Activated naive CD4-positive, alpha-beta T cell treated with anti-CD3 and anti-CD28 coated beads for 36 hours (primary cell): ENCODE measurements around the gene AKR1C3. TPM values are rescaled to one million over a fixed set of nuclear protein-coding genes. Genes with fewer than 3 reads are reported as not detected.
A peak's percentile ranks its signal among the peaks of the same experiment; 100 is the strongest.
"Not testable (repeated sequence)": the region's sequence is repeated elsewhere in the genome, so short reads cannot be mapped to it uniquely, and the experiment has no call there.

ENCODE experiments used
- CTCF ChIA-PET: fragments of 350-600 bp; sonication (Branson Sonifier 250); formaldehyde crosslinking; loops from one replicate; lab custom pipeline; 2021; ENCODE audit warnings: antibody characterized with exemption; lab: Charles Lee
- DNase-seq: peaks from one replicate; pipeline ENCODE4 v3.0.0-alpha.2; 2020
- H3K27ac Mint-ChIP-seq: one replicate; pipeline ENCODE4 v1.8.0; 2021; ENCODE audit warnings: mild to moderate bottlenecking, mixed read lengths
- H3K27me3 Mint-ChIP-seq: one replicate; pipeline ENCODE4 v1.8.0; 2021; ENCODE audit warnings: low read depth, mixed read lengths
- H3K36me3 Mint-ChIP-seq: one replicate; pipeline ENCODE4 v1.8.0; 2021; ENCODE audit warnings: low read depth, mixed read lengths
- H3K4me1 Mint-ChIP-seq: one replicate; pipeline ENCODE4 v1.8.0; 2021; ENCODE audit warnings: low read depth, mixed read lengths
- H3K4me3 Mint-ChIP-seq: one replicate; pipeline ENCODE4 v1.8.0; 2021; ENCODE audit warnings: mild to moderate bottlenecking, moderate library complexity, mixed read lengths
- H3K9me3 Mint-ChIP-seq: one replicate; pipeline ENCODE4 v1.8.0; 2021; ENCODE audit warnings: mixed read lengths
- intact Hi-C: fragments of 100-400 bp; cut with micrococcal nuclease; formaldehyde crosslinking; loops from one replicate; pipeline ENCODE4 v1.15.1; 2023
- total RNA-seq, 2 experiments: library from RNA; stranded (reverse); gene quantifications; one replicate each; pipeline ENCODE4 v1.2.3, GENCODE V29; 2021

Gene AKR1C3
- under 1 TPM; 0.33 to 0.47 TPM for total RNA-seq

DNA sequence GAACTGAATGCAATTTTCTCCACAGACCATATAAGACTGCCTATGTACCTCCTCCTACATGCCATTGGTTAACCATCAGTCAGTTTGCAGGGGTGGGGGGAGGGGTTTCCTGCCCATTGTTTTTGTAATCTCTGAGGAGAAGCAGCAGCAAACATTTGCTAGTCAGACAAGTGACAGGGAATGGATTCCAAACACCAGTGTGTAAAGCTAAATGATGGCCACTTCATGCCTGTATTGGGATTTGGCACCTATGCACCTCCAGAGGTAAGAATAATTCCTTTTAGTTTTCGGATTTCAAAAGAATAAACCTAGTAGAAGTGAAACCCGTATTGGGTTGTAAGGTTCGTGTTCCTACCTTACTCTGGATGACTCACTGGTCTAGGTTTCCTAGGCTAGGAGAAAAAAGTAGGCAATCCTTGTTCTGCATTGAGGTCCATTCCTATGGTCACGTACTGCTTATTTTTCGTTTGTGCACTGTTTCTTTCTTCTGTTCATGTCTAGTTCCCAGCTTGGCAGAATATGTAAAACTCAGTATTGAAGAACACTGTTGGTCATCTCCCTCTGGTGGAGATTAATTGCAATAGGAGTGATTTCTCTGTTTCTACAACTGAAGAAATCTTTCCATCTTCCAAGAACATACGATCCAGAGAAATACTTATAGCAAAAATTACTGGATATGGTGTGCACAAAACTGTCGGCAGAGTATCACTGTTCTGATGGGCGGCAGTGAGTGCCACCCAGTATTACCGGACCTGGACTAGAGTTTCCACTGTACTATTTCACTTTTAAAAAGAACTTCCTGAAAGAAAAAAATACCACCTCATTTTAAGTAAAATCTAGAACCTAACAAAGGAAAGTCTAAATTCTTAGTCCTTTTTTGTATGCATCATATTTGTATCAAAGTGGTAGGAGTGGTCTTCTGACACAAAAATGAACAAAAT, at the start of gene AKR1C3:
TSS of gene AKR1C3 (plus strand) at position 150 of the 941 bp plus-strand sequence. CDS start at position 181, 31 bp downstream.
- no peaks in the 10 kb centered on the region for H3K36me3 Mint-ChIP-seq
- CTCF ChIA-PET = interaction anchor here (0.7 to 0.9 kb wide), 2 partner anchors 280 to 307 kb away, joined by 3 to 4 read pairs; no protein-coding TSS in a partner anchor
- H3K4me1 Mint-ChIP-seq = peaks cover 9% of the 10 kb centered on the region
- H3K27me3 Mint-ChIP-seq = peaks cover 2% of the 10 kb centered on the region
- peak within 1 kb of the TSS; percentile 55 for H3K4me3 Mint-ChIP-seq
- H3K9me3 Mint-ChIP-seq = peaks cover 4% of the 10 kb centered on the region
- intact Hi-C loops = loop anchor here (1.0 to 5.0 kb wide), 4 partner anchors 188 to 338 kb away; no protein-coding TSS in a partner anchor
- no peak within 1 kb of the TSS for H3K27ac Mint-ChIP-seq
- no peak for DNase-seq

DNA sequence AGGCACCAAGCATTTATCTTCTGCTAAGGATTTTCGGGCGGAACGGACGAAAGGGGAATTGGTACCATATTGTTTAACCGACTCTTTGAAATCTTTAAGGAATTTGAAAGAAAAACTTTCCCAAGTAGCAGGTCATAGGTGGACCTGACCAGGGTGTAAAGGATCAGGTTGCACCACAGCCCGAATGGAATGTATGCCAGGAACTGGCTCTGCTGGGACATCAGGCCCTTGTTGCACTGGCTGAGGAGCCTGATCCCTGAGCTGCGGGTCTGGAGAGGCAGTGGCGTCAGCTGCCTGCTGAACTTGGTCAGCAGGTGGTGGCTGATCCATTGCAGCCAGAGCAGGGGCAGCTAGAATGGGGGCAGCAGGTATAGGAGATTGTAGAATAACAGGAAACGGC, 49.1 kb upstream of the AKR1C3 start:
- intact Hi-C loops = no loop called here
- Mint-ChIP-seq H3K27me3 (no peaks in the 10 kb centered on the region), H3K4me1 (no peaks in the 10 kb centered on the region), H3K9me3 (no peaks in the 10 kb centered on the region), H3K27ac (no peak overlapping the region), H3K36me3 (no peaks in the 10 kb centered on the region), H3K4me3 (no peak overlapping the region)
- CTCF ChIA-PET = no interaction called here
- DNase-seq = no peak

DNA sequence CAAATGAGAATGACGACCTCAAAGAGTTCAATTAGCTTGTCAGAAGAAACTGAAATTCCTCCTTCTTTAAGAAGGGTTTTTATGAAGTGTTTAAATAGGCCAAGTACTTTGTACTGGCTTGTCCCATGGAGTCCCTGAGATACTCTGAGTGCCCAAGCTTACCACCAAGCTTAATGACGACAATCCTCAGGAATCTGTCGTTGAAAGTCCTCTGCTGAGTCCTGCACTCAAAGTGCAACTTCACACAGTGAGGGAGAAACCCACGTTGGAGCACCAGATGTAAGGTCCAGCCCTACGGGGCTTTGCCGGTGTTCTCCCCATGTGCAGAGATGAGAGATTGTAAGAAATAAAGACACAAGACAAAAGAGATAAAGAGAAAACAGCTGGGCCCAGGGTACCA, 47.8 kb upstream of the AKR1C3 start:
- no peaks in the 10 kb centered on the region for H3K9me3 Mint-ChIP-seq

DNA sequence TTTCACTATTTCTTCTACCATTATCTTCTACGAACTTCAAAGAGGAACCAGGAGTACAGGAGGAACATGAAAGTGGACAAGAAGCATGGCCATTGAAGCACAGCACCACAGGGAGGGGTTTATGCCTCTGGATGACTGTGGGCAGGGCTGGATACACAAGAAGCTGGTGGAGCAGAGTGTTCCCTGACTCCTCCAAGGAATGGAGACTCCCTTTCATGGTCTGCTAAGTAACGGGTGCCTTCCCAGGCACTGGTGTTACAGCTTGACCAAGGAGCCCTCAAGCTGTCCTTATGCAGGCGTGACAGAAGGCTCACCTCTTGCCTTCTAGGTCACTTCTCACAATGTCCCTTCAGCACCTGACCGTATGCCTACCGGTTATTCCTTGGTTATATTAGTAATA, 47.2 kb upstream of the AKR1C3 start:
- H3K4me3 Mint-ChIP-seq, H3K9me3 Mint-ChIP-seq, H3K27ac Mint-ChIP-seq, intact Hi-C loops, H3K27me3 Mint-ChIP-seq, H3K4me1 Mint-ChIP-seq, H3K36me3 Mint-ChIP-seq, DNase-seq: not testable (repeated sequence)
- CTCF ChIA-PET = interaction anchor here (1.2 kb wide), 1 partner anchor 197 kb away, joined by 3 read pairs; no protein-coding TSS in a partner anchor

More for the DNA sequence above, 47.8 kb upstream of the AKR1C3 start:
- no peak overlapping the region for H3K4me3 Mint-ChIP-seq
- intact Hi-C loops = no loop called here
- H3K27me3 Mint-ChIP-seq = no peaks in the 10 kb centered on the region
- H3K4me1 Mint-ChIP-seq = no peaks in the 10 kb centered on the region
- CTCF ChIA-PET = interaction anchor here (1.2 kb wide), 1 partner anchor 197 kb away, joined by 3 read pairs; no protein-coding TSS in a partner anchor
- no peak overlapping the region for H3K27ac Mint-ChIP-seq
- H3K36me3 Mint-ChIP-seq = no peaks in the 10 kb centered on the region
- DNase-seq = no peak

DNA sequence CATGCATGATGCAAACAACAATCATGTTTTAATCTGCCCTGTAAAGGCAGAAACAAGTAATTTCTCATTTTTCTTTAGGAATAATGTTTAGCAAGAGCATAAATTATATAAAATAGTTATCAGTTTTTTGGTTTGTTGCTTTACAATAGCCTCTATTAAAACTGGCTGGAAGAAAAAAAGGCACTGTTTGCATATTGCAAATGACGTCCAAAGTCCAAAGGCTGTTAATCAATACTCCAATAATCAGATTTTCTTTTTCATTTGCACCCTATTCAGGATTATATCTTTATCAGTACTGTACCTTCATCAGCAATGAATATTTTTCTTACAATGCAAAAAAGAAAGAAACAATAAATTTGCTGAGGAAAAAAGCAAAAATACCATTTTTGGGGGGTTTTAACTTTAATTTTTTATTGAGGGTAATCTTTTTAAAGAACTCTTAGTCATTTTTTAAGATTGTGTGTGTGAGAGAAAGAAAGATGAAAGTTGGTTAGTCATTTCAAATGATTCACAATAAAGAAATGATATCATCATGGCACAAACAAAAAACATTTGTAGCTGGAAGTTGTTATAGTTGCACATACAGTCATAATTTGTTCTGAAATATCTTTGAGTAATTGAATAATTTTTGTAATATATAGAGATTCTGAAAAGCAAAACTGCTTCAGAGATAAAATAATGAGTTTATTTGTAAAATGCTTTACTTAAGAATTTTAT, 46.1 kb upstream of the AKR1C3 start:
- Mint-ChIP-seq H3K27ac (no peak overlapping the region), H3K4me3 (no peak overlapping the region)
- CTCF ChIA-PET = no interaction called here

DNA sequence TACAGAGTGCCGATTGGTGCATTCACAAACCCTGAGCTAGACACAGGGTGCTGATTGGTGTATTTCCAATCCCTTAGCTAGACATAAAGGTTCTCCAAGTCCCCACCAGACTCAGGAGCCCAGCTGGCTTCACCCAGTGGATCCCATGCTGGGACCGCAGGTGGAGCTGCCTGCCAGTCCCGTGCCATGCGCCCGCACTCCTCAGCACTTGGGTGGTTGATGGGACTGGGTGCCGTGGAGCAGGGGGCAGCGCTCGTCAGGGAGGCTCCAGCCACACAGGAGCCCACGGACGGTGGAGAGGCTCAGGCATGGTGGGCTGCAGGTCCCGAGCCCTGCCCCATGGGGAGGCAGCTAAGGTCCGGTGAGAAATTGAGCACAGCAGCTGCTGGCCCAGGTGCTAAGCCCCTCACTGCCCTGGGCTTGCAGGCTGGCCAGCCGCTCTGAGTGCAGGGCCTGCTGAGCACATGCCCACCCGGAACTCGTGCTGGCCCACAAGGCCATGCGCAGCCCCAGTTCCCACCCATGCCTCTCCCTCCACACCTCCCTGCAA, 41.2 kb upstream of the AKR1C3 start:
- H3K36me3 Mint-ChIP-seq, H3K4me1 Mint-ChIP-seq, intact Hi-C loops, DNase-seq, H3K27ac Mint-ChIP-seq, H3K9me3 Mint-ChIP-seq, CTCF ChIA-PET, H3K4me3 Mint-ChIP-seq, H3K27me3 Mint-ChIP-seq: not testable (repeated sequence)

More for the DNA sequence above, 46.1 kb upstream of the AKR1C3 start:
- intact Hi-C loops = no loop called here
- no peaks in the 10 kb centered on the region for H3K36me3 Mint-ChIP-seq
- no peaks in the 10 kb centered on the region for H3K9me3 Mint-ChIP-seq
- H3K27me3 Mint-ChIP-seq = no peaks in the 10 kb centered on the region
- DNase-seq = no peak
- no peaks in the 10 kb centered on the region for H3K4me1 Mint-ChIP-seq

DNA sequence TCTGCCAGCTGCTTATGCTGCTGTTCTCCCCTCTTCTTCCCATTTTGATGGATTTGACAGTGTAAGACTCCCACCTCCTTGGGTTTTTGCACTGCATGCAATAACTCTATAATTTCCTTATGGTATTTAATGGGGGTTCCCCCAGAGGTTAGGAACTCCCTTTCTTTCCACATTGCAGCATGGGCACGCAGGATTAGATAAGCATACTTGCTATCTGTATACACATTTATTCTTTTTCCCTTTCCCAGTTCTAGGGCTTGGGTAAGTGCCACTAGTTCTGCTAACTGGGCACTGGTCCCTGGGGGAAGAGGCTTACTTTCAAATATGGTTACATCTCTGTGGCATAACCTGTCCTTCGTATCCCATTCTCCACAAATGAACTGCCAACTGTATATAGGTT, 39.4 kb upstream of the AKR1C3 start:
- DNase-seq, H3K4me1 Mint-ChIP-seq, H3K9me3 Mint-ChIP-seq, H3K27ac Mint-ChIP-seq, H3K4me3 Mint-ChIP-seq, H3K27me3 Mint-ChIP-seq, H3K36me3 Mint-ChIP-seq, CTCF ChIA-PET, intact Hi-C loops: not testable (repeated sequence)

DNA sequence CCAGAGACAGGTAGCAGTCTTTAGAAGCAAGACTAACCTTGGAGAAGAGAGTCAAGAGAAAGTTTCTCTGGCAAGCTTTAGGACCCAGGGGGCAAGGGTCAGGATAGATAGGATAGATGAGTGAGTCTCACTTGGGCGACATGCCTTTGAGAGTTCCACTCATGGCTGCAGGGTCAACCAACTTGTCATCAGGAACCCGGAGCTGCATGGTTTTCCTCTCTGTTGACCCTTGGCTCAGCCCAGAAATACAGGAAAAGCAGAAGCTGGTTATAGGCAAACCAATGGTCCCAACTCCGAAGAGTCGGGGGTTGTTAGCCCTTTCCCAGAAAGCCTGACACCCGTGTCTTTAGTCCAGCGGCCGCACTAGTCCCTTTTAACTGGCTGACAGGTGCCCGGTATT, 34.9 kb upstream of the AKR1C3 start:
- DNase-seq, H3K27me3 Mint-ChIP-seq, intact Hi-C loops, H3K4me1 Mint-ChIP-seq, H3K36me3 Mint-ChIP-seq, H3K27ac Mint-ChIP-seq, H3K4me3 Mint-ChIP-seq, CTCF ChIA-PET, H3K9me3 Mint-ChIP-seq: not testable (repeated sequence)

DNA sequence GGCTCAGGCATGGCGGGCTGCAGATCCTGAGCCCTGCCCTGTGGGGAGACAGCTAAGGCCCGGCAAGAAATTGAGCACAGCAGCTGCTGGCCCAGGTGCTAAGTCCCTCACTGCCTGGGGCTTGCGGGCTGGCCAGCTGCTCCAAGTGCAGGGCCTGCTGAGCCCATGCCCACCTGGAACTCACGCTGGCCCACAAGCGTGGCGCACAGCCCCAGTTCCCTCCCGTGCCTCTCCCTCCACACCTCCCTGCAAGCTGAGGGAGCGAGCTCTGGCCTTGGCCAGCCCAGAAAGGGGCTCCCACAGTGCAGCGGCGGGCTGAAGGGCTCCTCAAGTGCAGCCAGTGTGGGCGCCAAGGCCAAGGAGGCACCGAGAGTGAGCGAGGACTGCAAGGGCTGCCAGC, 33.4 kb upstream of the AKR1C3 start:
- intact Hi-C loops, H3K4me3 Mint-ChIP-seq, H3K36me3 Mint-ChIP-seq, DNase-seq, H3K9me3 Mint-ChIP-seq, H3K27ac Mint-ChIP-seq, H3K27me3 Mint-ChIP-seq, H3K4me1 Mint-ChIP-seq: not testable (repeated sequence)
- CTCF ChIA-PET = interaction anchor here (1.4 kb wide), 1 partner anchor 245 kb away, joined by 3 read pairs; no protein-coding TSS in a partner anchor

DNA sequence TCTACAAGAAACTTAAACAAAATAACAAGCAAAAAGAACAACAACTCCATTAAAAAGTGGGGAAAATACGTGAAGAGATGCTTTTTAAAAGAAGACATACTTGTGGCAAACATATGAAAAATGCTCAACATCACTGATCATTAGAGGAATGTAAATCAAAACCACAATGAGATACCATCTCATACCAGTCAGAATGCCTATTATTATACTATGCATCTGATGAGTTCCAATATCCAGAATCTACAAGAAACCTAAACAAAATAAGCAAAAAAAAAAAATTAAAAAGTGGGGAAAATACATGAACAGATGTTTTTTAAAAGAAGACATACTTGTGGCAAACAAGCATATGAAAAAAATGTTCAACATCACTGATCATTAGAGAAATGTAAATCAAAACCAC, 29.6 kb upstream of the AKR1C3 start:
- Mint-ChIP-seq H3K27ac (no peak overlapping the region), H3K4me1 (no peaks in the 10 kb centered on the region), H3K4me3 (no peak overlapping the region), H3K9me3 (peaks cover 2% of the 10 kb centered on the region), H3K36me3 (no peaks in the 10 kb centered on the region), H3K27me3 (no peaks in the 10 kb centered on the region)
- CTCF ChIA-PET = interaction anchor here (1.5 kb wide), 1 partner anchor 214 kb away, joined by 3 read pairs; no protein-coding TSS in a partner anchor
- DNase-seq = no peak
- intact Hi-C loops = no loop called here

DNA sequence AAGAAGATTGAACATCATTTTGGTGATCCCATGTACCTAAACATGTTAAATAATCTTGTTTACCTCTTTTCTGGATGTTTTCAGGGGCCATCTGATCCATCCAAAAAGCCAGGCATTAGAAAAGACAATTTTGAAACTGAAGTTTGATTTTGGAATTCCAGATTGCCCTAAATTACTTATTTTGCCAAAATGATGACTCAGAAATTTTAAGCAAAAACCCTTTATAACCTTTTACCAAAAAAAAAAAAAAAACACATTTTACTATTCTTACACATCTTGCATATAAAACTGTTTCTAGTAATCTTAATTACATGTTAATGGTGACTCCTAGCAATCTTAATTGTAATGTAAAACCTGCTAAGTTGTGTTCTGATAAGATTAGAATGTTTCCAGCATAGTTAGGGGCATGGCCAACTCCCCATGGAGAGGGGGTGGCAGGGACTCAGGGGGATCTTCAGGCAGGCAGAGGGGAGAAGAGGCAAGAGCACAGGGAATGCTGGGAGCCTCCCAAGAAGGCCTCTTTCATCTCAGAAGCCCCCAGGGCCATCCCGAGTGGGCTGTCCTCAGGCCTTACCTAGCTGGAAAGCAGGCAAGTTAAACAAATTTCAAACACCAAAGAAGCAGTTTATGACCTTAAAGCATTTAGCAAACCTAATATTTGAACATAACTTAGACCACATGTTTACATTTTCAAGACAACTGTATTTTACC, 25.8 kb upstream of the AKR1C3 start:
- Mint-ChIP-seq H3K4me1 (no peaks in the 10 kb centered on the region), H3K27me3 (no peaks in the 10 kb centered on the region), H3K9me3 (peaks cover 2% of the 10 kb centered on the region), H3K27ac (no peak overlapping the region), H3K36me3 (no peaks in the 10 kb centered on the region), H3K4me3 (no peak overlapping the region)
- DNase-seq = no peak
- intact Hi-C loops = no loop called here
- CTCF ChIA-PET = no interaction called here
